Measurements from ENCODE around the gene INO80E.

Gene INO80E

GRCh38 chr16:29993903-29994599 is 2.0 kb upstream of the INO80E start:
- no peaks in the 10 kb centered on the region for H3K27me3 ChIP-seq (ENCODE audit: control insufficient read depth in 1 of 2, insufficient read depth in 2 of 2, low read length in 2 of 2)
- peak overlapping the region; percentile 96 to 98 for H3K9ac ChIP-seq (ENCODE audit: low read length in 2 of 2)
- H3K36me3 ChIP-seq (ENCODE audit: control insufficient read depth in 2 of 2, insufficient read depth in 2 of 2, low read length in 2 of 2): peaks cover 28 to 32% of the 10 kb centered on the region in 2 donors
- peak overlapping the region in 1 of 2 donors; percentile 96 for H3K4me3 ChIP-seq (ENCODE audit: low read length in 2 of 2)
- peak overlapping the region; percentile 99 for H3K27ac ChIP-seq (ENCODE audit: low read length)
- no peaks in the 10 kb centered on the region for H3K9me3 ChIP-seq (ENCODE audit: control insufficient read depth in 2 of 2, low read length in 2 of 2)
- peaks cover 22% of the 10 kb centered on the region for H3K4me1 ChIP-seq (ENCODE audit: control insufficient read depth, insufficient read depth, low read length)

DNA sequence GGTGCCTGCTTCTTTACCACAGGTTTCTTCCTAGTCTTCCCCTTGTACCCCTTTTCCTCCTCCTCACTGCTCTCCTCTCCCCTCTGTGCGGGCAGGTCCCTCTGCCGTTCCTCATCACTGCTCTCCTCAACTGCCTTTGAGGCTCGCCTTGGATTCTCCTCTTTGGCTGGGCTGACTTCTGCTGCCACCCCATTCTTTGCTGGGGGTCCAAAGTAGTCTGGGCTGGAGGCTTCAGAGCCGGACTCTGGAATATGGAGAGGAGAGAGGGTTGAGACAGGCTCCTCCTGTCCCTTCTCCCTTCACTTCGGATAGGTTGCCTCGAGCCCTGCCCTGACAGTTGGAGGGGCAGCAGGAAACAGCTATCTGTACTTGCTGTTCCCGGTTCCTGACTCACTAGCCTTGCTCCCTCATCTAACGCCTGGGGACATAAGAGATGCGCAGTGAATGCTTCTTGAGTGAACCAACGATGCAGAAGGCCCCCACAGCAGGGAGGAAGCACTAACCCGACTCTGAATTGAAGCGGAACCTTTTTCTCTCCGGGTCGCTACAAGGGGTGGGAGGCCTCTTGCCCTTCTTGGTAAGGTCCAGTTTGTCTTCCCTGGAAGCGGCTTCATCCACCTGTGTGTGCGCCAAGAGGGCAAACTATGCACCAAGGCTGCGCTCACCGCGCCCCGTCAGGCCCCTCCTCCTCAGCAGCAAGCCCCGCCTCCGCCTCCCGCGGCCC is 1.3 kb upstream of the INO80E start:
- H3K9ac ChIP-seq (ENCODE audit: low read length in 2 of 2): peak overlapping the region; percentile 96 to 98
- H3K27me3 ChIP-seq (ENCODE audit: control insufficient read depth in 1 of 2, insufficient read depth in 2 of 2, low read length in 2 of 2): no peaks in the 10 kb centered on the region
- H3K9me3 ChIP-seq (ENCODE audit: control insufficient read depth in 2 of 2, low read length in 2 of 2): no peaks in the 10 kb centered on the region
- peaks cover 22% of the 10 kb centered on the region for H3K4me1 ChIP-seq (ENCODE audit: control insufficient read depth, insufficient read depth, low read length)
- H3K27ac ChIP-seq (ENCODE audit: low read length): peak overlapping the region; percentile 99
- peaks cover 21 to 28% of the 10 kb centered on the region in 2 donors for H3K36me3 ChIP-seq (ENCODE audit: control insufficient read depth in 2 of 2, insufficient read depth in 2 of 2, low read length in 2 of 2)
- peak overlapping the region; percentile 89 to 96 for H3K4me3 ChIP-seq (ENCODE audit: low read length in 2 of 2)

- peak within 1 kb of the TSS; percentile 89 to 96 for H3K4me3 ChIP-seq (ENCODE audit: low read length in 2 of 2)
- peak within 1 kb of the TSS; percentile 99 for H3K27ac ChIP-seq (ENCODE audit: low read length)
- peaks cover 15 to 25% of the 10 kb centered on the region in 2 donors for H3K36me3 ChIP-seq (ENCODE audit: control insufficient read depth in 2 of 2, insufficient read depth in 2 of 2, low read length in 2 of 2)
Observed at GRCh38 chr16:29995324-29995910, 624 bp upstream of the INO80E start, which contains the start of gene HIRIP3. HIRIP3 (minus strand) TSS chr16:29995617; CDS start chr16:29995605, 12 bp downstream.

DNA sequence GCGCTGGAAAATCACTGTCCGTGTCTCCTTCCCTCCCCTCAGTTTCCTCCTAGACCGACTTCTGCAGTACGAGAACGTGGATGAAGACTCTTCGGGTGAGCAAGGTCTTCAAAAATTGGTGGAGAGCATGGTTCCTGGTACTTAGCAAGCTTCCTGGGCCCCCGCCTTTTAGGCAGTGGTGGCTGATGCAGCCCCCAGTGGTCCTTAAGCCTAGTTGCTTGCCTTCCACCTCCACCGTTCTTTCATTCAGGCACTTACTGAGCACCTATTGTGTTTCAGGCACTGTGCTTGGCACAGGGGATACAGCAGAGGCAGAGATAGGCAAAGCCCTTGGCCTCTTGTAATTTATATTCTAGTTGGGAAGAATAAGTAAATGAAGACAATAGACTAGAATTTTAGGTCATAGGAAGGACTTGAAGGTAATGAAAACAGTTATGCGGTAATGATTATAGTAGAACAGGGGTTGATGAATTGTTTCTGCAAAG is 767 bp downstream of the INO80E start:
- Histone ChIP-seq H3K4me1 (ENCODE audit: control insufficient read depth, insufficient read depth, low read length) (peaks cover 22% of the 10 kb centered on the region), H3K27me3 (ENCODE audit: control insufficient read depth in 1 of 2, insufficient read depth in 2 of 2, low read length in 2 of 2) (no peaks in the 10 kb centered on the region), H3K27ac (ENCODE audit: low read length) (no peak overlapping the region), H3K36me3 (ENCODE audit: control insufficient read depth in 2 of 2, insufficient read depth in 2 of 2, low read length in 2 of 2) (peaks cover 13 to 23% of the 10 kb centered on the region in 2 donors), H3K9me3 (ENCODE audit: control insufficient read depth in 2 of 2, low read length in 2 of 2) (no peaks in the 10 kb centered on the region), H3K9ac (ENCODE audit: low read length in 2 of 2) (peak overlapping the region; percentile 96 to 98), H3K4me3 (ENCODE audit: low read length in 2 of 2) (peak overlapping the region; percentile 89 to 96)

More at GRCh38 chr16:29995324-29995910, 624 bp upstream of the INO80E start, which contains the start of gene HIRIP3:
- Histone ChIP-seq H3K4me1 (ENCODE audit: control insufficient read depth, insufficient read depth, low read length) (peaks cover 22% of the 10 kb centered on the region), H3K27me3 (ENCODE audit: control insufficient read depth in 1 of 2, insufficient read depth in 2 of 2, low read length in 2 of 2) (no peaks in the 10 kb centered on the region), H3K9ac (ENCODE audit: low read length in 2 of 2) (peak within 1 kb of the TSS; percentile 96 to 98), H3K9me3 (ENCODE audit: control insufficient read depth in 2 of 2, low read length in 2 of 2) (no peaks in the 10 kb centered on the region)

DNA sequence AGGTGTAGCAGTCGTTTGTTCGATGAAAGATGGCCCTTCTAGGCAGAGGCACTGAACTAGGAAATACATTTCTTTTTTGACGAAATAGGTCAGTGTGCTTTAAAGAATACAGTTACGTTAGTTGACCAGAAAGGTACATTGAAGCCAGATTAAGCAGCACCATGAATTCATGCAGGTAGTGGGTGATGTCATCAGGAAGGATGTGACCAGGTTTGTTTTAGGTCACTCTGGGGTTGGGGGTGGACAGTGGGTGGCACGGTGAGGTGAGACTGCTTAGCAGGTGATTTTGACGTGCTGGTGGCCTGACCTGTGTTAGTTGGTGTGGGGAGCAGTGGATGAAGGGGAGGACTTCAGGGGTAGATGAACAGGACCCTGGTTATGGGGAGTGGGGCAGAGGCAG is 3.6 kb downstream of the INO80E start:
- H3K4me1 ChIP-seq (ENCODE audit: control insufficient read depth, insufficient read depth, low read length): peaks cover 17% of the 10 kb centered on the region
- H3K27ac ChIP-seq (ENCODE audit: low read length): no peak overlapping the region
- no peaks in the 10 kb centered on the region for H3K27me3 ChIP-seq (ENCODE audit: control insufficient read depth in 1 of 2, insufficient read depth in 2 of 2, low read length in 2 of 2)
- H3K36me3 ChIP-seq (ENCODE audit: control insufficient read depth in 2 of 2, insufficient read depth in 2 of 2, low read length in 2 of 2): peaks cover 3 to 14% of the 10 kb centered on the region in 2 donors
- no peak overlapping the region for H3K4me3 ChIP-seq (ENCODE audit: low read length in 2 of 2)
- H3K9ac ChIP-seq (ENCODE audit: low read length in 2 of 2): no peak overlapping the region
- no peaks in the 10 kb centered on the region for H3K9me3 ChIP-seq (ENCODE audit: control insufficient read depth in 2 of 2, low read length in 2 of 2)

GRCh38 chr16:30000735-30001631 is 4.9 kb downstream of the INO80E start:
- Histone ChIP-seq H3K36me3 (ENCODE audit: control insufficient read depth in 2 of 2, insufficient read depth in 2 of 2, low read length in 2 of 2) (peaks cover 3 to 14% of the 10 kb centered on the region in 2 donors), H3K9me3 (ENCODE audit: control insufficient read depth in 2 of 2, low read length in 2 of 2) (no peaks in the 10 kb centered on the region), H3K4me3 (ENCODE audit: low read length in 2 of 2) (no peak overlapping the region), H3K9ac (ENCODE audit: low read length in 2 of 2) (no peak overlapping the region), H3K27me3 (ENCODE audit: control insufficient read depth in 1 of 2, insufficient read depth in 2 of 2, low read length in 2 of 2) (no peaks in the 10 kb centered on the region), H3K27ac (ENCODE audit: low read length) (no peak overlapping the region), H3K4me1 (ENCODE audit: control insufficient read depth, insufficient read depth, low read length) (peaks cover 14% of the 10 kb centered on the region)

DNA sequence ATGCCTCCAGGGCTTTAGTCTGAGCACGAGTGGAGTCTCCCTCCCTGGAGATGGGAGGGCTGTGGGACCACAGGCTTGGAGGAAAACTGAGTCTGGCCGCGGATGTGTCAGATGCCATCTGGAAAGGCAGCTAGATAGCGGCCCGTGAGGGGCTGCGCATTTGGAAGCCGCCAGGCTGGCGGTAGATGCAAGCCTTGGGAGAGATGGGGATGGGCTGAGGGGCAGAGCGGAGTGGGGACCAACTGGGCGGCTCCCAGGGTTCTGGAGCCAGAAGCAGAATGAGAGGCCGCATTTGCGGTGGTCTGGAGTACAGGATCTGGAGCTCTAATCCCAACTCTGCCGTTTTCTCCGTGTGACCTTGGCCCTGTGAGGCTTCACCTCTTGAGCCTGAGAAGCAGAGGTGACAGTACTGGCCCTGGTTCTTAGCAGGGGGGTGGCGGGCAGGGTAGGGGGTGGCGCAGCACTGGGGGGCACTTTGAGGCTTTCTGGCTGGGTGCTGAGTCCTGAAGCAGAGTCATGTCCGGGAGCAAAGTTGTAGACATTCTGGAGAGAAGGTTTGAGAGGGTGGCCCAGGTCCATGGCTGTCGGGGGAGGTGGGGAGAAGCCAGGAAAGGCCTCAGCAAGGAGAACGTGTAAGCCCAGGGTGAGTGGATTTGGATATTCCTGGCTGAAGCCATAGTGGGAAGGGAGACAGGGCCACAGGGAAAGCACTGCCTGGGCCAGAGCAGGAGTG is 6.7 kb downstream of the INO80E start:
- H3K27me3 ChIP-seq (ENCODE audit: control insufficient read depth in 1 of 2, insufficient read depth in 2 of 2, low read length in 2 of 2): peaks cover 0 to 3% of the 10 kb centered on the region in 2 donors
- H3K27ac ChIP-seq (ENCODE audit: low read length): no peak overlapping the region
- no peak overlapping the region for H3K4me3 ChIP-seq (ENCODE audit: low read length in 2 of 2)
- peaks cover 5% of the 10 kb centered on the region for H3K4me1 ChIP-seq (ENCODE audit: control insufficient read depth, insufficient read depth, low read length)
- peaks cover 3 to 14% of the 10 kb centered on the region in 2 donors for H3K36me3 ChIP-seq (ENCODE audit: control insufficient read depth in 2 of 2, insufficient read depth in 2 of 2, low read length in 2 of 2)
- no peak overlapping the region for H3K9ac ChIP-seq (ENCODE audit: low read length in 2 of 2)
- H3K9me3 ChIP-seq (ENCODE audit: control insufficient read depth in 2 of 2, low read length in 2 of 2): no peaks in the 10 kb centered on the region

DNA sequence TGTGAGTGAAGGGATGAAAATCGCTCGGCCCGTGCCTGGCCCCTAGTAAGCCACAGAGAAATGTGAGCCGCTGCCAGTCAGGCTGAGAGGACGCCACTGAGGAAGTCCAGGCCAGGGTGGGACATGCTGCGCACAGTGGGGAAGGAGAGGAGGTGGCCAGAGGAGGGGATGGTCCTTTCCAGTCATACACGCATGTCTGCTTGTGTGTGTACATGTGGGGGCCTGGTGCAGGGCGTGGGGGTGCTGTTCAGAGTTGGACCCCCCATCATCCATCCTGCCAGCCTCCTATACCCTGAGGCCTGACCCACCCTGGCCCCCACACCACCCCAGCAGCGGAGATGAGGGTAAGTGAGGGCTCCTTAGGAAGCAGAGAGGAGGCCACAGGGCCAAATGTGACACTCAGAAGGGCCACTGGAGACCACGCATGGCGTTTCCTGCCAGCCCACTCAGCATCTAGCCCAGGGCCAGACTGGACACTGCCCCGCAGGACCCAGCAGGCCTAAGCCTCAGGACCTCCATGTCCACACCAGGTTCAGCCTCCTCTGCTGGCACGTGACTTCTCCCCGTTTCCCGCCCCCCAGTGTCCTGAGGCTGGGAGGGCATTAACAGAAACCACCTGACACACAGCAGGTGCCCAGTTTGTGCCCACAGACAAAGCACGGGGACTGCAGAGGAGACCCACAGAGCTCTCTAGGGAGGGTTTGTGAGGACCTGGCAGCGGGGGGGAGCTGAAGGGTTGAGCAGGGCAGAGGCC is 7.8 kb downstream of the INO80E start:
- H3K36me3 ChIP-seq (ENCODE audit: control insufficient read depth in 2 of 2, insufficient read depth in 2 of 2, low read length in 2 of 2): peaks cover 0 to 14% of the 10 kb centered on the region in 2 donors

DNA sequence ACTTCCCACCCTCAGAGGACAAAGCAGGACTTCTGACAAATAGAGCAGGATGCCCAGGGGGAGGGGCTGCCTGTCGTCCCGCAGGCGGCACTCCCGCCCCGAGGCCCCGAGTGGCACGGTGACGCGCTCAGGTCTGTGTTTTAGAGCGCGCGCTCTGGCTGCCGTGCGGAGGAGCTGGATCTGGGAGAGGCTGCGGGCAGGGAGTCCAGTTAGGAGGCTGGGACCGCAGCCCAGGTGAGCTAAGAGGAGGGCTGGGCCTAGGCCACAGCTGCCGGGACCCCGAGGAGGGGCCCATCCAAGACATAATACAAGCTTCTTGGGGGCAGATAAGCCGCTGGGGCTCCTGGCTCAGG is 8.4 kb downstream of the INO80E start:
- peaks cover 0 to 10% of the 10 kb centered on the region in 2 donors for H3K36me3 ChIP-seq (ENCODE audit: control insufficient read depth in 2 of 2, insufficient read depth in 2 of 2, low read length in 2 of 2)
- no peak overlapping the region for H3K27ac ChIP-seq (ENCODE audit: low read length)
- H3K9me3 ChIP-seq (ENCODE audit: control insufficient read depth in 2 of 2, low read length in 2 of 2): no peaks in the 10 kb centered on the region
- H3K9ac ChIP-seq (ENCODE audit: low read length in 2 of 2): no peak overlapping the region
- peaks cover 4 to 11% of the 10 kb centered on the region in 2 donors for H3K27me3 ChIP-seq (ENCODE audit: control insufficient read depth in 1 of 2, insufficient read depth in 2 of 2, low read length in 2 of 2)
- H3K4me1 ChIP-seq (ENCODE audit: control insufficient read depth, insufficient read depth, low read length): peaks cover 5% of the 10 kb centered on the region
- H3K4me3 ChIP-seq (ENCODE audit: low read length in 2 of 2): no peak overlapping the region

More for the DNA sequence above, 7.8 kb downstream of the INO80E start:
- Histone ChIP-seq H3K4me1 (ENCODE audit: control insufficient read depth, insufficient read depth, low read length) (peaks cover 5% of the 10 kb centered on the region), H3K27ac (ENCODE audit: low read length) (no peak overlapping the region), H3K4me3 (ENCODE audit: low read length in 2 of 2) (no peak overlapping the region), H3K9me3 (ENCODE audit: control insufficient read depth in 2 of 2, low read length in 2 of 2) (no peaks in the 10 kb centered on the region), H3K27me3 (ENCODE audit: control insufficient read depth in 1 of 2, insufficient read depth in 2 of 2, low read length in 2 of 2) (peaks cover 2 to 6% of the 10 kb centered on the region in 2 donors), H3K9ac (ENCODE audit: low read length in 2 of 2) (no peak overlapping the region)
